DOHH2 (cell line): ENCODE results near the gene PNPLA5.

Experiments used
- H3F3A ChIP-seq: fragments of 200-600 bp; sonication (generic), shearing (Covaris generic); 2 replicates; pipeline ENCODE4 v1.6.0; 2016; ENCODE audit warnings: antibody characterized with exemption, mild to moderate bottlenecking; ENCODE audit not compliant: control insufficient read depth, insufficient read depth
- H3K27ac ChIP-seq: fragments of 200-600 bp; sonication (generic); 2 replicates; pipeline ENCODE4 v1.5.1; 2014; ENCODE audit warnings: low read depth, mild to moderate bottlenecking, low read length, moderate library complexity
- H3K27me3 ChIP-seq: fragments of 200-600 bp; sonication (generic); 2 replicates; pipeline ENCODE4 v1.6.1; 2014; ENCODE audit warnings: mild to moderate bottlenecking, low read length, mixed read lengths; ENCODE audit not compliant: control insufficient read depth
- H3K36me3 ChIP-seq: fragments of 200-600 bp; sonication (generic); 2 replicates; pipeline ENCODE4 v1.6.1; 2014; ENCODE audit warnings: mild to moderate bottlenecking, low read length, moderate library complexity, mixed read lengths; ENCODE audit not compliant: control insufficient read depth
- H3K4me1 ChIP-seq: fragments of 200-600 bp; sonication (generic); 2 replicates; pipeline ENCODE4 v1.6.1; 2014; ENCODE audit warnings: mild to moderate bottlenecking, low read length, mixed read lengths; ENCODE audit not compliant: control insufficient read depth
- H3K4me2 ChIP-seq: fragments of 200-600 bp; sonication (generic); 2 replicates; pipeline ENCODE4 v1.6.0; 2014; ENCODE audit warnings: mild to moderate bottlenecking, low read length, moderate library complexity
- H3K4me3 ChIP-seq: fragments of 200-600 bp; sonication (generic); 2 replicates; pipeline ENCODE4 v1.5.1; 2014; ENCODE audit warnings: mild to moderate bottlenecking, low read length, mixed read lengths
- H3K79me2 ChIP-seq: fragments of 200-600 bp; sonication (generic); 2 replicates; pipeline ENCODE4 v1.6.1; 2014; ENCODE audit warnings: mild to moderate bottlenecking, low read length, mixed read lengths; ENCODE audit not compliant: control insufficient read depth
- H3K9me2 ChIP-seq: fragments of 200-600 bp; sonication (generic); replicated peaks from 2 replicates; pipeline ENCODE4 v1.6.1; 2014; ENCODE audit warnings: mild to moderate bottlenecking, low read length, mixed read lengths; ENCODE audit not compliant: control insufficient read depth
- H3K9me3 ChIP-seq: fragments of 200-600 bp; sonication (generic); 2 replicates; pipeline ENCODE4 v1.6.1; 2014; ENCODE audit warnings: antibody characterized with exemption, low read length, mixed read lengths; ENCODE audit not compliant: control insufficient read depth, insufficient read depth
- H4K20me1 ChIP-seq: fragments of 200-600 bp; sonication (generic); 2 replicates; pipeline ENCODE4 v1.6.0; 2014; ENCODE audit warnings: low read depth, mild to moderate bottlenecking, antibody characterized with exemption, low read length, moderate library complexity; ENCODE audit not compliant: control insufficient read depth, insufficient read depth
- CTCF ChIP-seq: fragments of 200-600 bp; sonication (generic); IDR thresholded peaks from one replicate; pipeline ENCODE4 v1.5.1; 2014; ENCODE audit warnings: antibody characterized with exemption, mild to moderate bottlenecking, low read depth, low read length; ENCODE audit not compliant: poor library complexity, severe bottlenecking
- EZH2phosphoT487 ChIP-seq: fragments of 200-600 bp; sonication (generic); IDR thresholded peaks from 2 replicates; pipeline ENCODE4 v1.6.1; 2017; ENCODE audit warnings: borderline replicate concordance, mild to moderate bottlenecking, antibody characterized with exemption, low read length, moderate library complexity, mixed read lengths

PNPLA5 gene

DNA sequence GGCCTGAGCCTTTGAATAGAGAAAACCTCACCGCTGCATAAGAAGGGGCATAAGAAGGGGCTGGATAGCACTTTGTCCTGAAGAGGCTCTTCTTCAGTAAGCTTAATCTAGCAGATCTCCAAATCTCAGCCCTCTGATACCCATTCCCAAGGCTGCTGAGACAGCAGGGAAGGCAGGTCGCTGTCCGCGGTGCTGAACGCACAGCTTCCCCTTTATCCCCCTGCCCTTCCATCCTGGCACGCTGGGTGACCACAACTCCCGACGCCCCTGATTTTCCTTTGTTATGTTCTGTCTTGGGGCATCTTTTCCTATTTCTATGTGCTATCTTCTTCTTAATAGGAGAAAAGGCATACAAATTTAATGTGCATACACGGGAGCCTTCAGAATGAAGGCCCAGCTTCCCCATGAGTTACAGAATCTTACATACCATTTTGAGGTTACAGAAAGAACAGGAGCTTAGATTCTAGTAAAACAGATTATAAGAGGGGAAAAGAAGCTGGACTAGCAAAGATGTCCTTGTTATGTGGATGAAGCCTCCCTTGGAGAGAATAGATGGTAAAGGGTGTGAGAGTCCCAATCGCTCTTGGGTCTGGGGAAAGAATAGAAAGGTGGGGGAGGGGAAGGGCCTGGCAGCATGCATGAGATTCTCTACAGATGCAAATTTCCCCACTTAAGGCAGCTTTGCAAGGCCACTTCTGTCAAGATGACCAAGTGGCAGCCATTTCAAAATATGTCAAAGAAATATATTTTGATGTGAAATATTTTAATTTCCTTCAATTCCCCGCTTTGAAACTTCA lies 23.8 kb downstream of the PNPLA5 start:
- no peaks in the 10 kb centered on the region for H3K9me3 ChIP-seq
- no peaks in the 10 kb centered on the region for H4K20me1 ChIP-seq
- no peaks in the 10 kb centered on the region for H3K9me2 ChIP-seq
- no peaks in the 10 kb centered on the region for H3K4me1 ChIP-seq
- no peaks in the 10 kb centered on the region for H3F3A ChIP-seq
- no peaks in the 10 kb centered on the region for H3K36me3 ChIP-seq
- no peak overlapping the region for H3K27ac ChIP-seq
- TF ChIP-seq CTCF (no peak), EZH2phosphoT487 (no peak)
- H3K4me3 ChIP-seq, result no peak overlapping the region
- H3K4me2 ChIP-seq, result no peak overlapping the region
- H3K79me2 ChIP-seq, result no peaks in the 10 kb centered on the region
- no peaks in the 10 kb centered on the region for H3K27me3 ChIP-seq

- no peak for TF ChIP-seq CTCF
- TF ChIP-seq EZH2phosphoT487, result no peak
- no peak overlapping the region for H3K4me2 ChIP-seq
- H3K79me2 ChIP-seq, result no peaks in the 10 kb centered on the region
- no peaks in the 10 kb centered on the region for H4K20me1 ChIP-seq
- no peak overlapping the region for H3K27ac ChIP-seq
- no peaks in the 10 kb centered on the region for H3K4me1 ChIP-seq
- H3K9me2 ChIP-seq, result no peaks in the 10 kb centered on the region
- H3K36me3 ChIP-seq, result no peaks in the 10 kb centered on the region
- H3F3A ChIP-seq, result no peaks in the 10 kb centered on the region
- no peak overlapping the region for H3K4me3 ChIP-seq
- no peaks in the 10 kb centered on the region for H3K9me3 ChIP-seq
- no peaks in the 10 kb centered on the region for H3K27me3 ChIP-seq
Observed at GRCh38 chr22:43862882-43863202, 29.0 kb downstream of the PNPLA5 start.

DNA sequence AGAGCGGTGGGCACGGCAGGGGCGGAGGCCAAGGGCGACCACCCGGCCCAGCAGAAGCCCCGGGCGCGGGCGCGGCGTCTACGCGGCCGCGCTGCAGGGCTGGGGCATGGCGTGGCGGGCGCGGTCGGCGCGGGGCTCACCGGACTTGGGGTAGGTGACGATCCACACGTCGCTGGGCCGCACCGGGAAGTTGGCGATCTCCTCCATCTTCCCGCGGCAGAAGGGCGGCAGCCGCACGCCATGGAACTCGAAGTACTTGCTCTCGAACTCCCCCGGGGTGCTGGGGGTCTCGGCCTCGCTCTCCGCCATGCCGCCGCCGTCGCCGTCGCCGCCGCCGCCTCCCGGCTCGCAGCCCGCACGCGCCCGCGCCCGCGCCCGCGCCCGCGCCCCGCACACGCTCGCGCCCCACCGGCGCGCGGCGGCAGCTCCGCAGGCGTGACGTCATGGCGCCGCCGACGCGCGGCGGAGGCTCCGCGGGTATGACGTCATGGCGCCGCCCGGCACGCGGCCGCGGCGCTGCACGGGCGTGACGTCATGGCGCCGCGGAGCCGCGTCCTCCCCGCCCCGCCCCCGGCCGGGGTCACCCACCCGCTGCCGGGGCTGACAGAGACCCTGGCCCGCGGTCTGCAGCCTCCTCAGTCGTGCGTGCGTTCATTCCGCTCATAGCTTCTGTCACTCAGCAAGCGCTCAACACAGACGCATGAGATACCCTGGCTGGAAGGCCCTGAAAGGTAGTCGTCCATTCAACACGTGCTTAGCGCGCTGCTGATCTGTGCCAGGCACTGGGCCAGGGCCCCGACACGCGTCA lies 29.5 kb downstream of the PNPLA5 start, which contains the start of gene SULT4A1:
Gene SULT4A1 (minus strand): TSS at position 440 of the 808 bp plus-strand sequence. CDS start 131 bp downstream, at position 309.
- no peaks in the 10 kb centered on the region for H4K20me1 ChIP-seq
- H3K36me3 ChIP-seq, result no peaks in the 10 kb centered on the region
- H3K9me3 ChIP-seq, result no peaks in the 10 kb centered on the region
- no peak within 1 kb of the TSS for H3K4me3 ChIP-seq
- no peaks in the 10 kb centered on the region for H3K9me2 ChIP-seq
- H3K4me1 ChIP-seq, result no peaks in the 10 kb centered on the region
- H3F3A ChIP-seq, result no peaks in the 10 kb centered on the region
- TF ChIP-seq CTCF (no peak), EZH2phosphoT487 (no peak)
- no peaks in the 10 kb centered on the region for H3K27me3 ChIP-seq
- no peaks in the 10 kb centered on the region for H3K79me2 ChIP-seq
- H3K27ac ChIP-seq, result no peak within 1 kb of the TSS
- no peak within 1 kb of the TSS for H3K4me2 ChIP-seq
